HG03442 (cell line): ENCODE data around the gene UBXN7.
"Not testable (repeated sequence)": the region's sequence is repeated elsewhere in the genome, so short reads cannot be mapped to it uniquely, and the experiment has no call there.

Source experiments
- ATAC-seq: cut with Tn5 transposase; IDR thresholded peaks from one replicate; pipeline ENCODE4 v1.9.1; 2021; ENCODE audit warnings: mild to moderate bottlenecking, moderate library complexity; ENCODE audit not compliant: unreplicated experiment

Gene UBXN7

GRCh38 chr3:196432137-196432879 lies at the start of gene UBXN7:
Gene UBXN7, minus strand, starts transcription at chr3:196432427. Its CDS starts 28 bp downstream, at chr3:196432399.
- peak; percentile 78 for ATAC-seq

DNA sequence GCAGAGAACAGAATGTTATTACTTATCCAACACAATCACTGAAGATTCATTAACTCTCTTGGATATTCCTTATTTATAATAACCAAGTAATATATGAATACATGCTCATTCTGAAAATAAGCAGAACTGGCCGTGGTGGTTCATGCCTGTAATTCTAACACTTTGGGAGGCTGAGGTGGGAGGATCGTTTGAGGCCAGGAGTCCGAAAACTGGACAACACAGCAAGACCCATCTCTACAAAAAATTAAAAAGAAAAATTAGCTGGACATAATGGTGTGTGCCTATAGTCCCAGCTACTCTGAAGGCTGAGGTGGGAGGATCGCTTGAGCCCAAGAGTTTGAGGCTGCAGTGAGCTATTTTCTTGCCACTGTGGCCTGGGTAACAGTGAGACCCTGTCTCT lies 45.5 kb upstream of the UBXN7 start:
- no peak for ATAC-seq

DNA sequence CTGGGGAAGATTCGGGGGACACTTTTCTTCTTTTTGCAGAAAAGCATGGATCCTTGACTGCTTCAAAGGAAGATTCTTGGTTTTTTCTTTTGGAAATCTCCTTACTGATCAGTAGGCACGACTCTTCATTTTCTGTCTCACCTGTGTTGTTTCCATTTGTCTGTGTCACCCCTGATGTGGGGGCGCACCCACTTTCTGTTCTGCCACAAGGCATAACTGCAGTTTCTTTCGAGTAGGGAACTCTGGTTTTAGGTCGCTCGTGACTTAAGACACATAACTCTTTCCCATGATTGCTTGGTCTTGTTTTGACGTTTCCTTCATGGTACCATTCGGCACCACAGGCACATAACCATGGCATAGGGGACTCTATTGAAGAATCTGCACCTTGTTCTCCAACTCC lies 40.1 kb upstream of the UBXN7 start:
- ATAC-seq, result no peak

DNA sequence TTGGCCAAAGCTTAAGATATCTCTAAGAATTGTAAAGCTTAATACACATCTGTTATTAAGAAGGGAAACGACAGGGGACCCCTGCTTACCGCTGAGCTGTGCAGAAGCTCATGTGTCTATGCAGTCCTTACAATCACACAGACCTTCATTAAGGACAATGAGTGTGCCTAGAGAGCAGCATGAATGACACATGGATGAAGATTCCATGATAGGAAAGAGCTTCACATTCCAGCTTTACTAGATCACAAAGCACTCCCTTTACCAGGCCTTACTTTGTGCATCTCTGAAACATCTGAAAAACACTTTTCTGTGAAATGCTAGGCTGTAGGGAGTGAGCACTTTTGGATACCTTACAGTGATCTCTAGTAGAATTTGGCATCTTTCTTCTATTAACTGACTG lies 39.3 kb upstream of the UBXN7 start:
- no peak for ATAC-seq

DNA sequence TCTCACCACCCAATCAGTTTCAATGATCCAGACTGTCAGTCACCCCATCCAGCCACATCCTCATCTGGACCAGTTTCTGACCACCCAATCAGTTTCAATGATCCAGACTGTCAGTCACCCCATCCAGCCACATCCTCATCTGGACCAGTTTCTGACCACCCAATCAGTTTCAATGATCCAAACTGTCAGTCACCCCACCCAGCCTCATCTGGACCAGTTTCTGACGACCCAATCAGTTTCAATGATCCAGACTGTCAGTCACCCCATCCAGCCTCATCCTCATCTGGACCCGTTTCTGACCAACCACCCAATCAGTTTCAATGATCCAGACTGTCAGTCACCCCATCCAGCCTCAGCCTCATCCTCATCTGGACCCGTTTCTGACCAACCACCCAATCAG lies 38.0 kb upstream of the UBXN7 start:
- not testable (repeated sequence) for ATAC-seq

GRCh38 chr3:196463804-196464203 lies 31.6 kb upstream of the UBXN7 start:
- no peak for ATAC-seq

DNA sequence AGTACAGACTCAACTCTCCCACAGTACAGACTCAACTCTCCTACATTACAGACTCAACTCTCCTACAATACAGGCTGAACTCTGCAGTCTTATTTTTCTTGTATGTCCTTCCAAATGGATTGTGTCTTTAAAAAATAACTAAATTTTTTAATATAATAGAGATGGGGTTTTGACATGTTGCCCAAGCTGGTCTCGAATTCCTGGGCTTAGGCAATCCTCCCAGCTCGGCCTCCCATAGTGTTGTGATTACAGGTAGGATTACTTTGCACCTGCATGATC lies 31.2 kb upstream of the UBXN7 start:
- no peak for ATAC-seq

DNA sequence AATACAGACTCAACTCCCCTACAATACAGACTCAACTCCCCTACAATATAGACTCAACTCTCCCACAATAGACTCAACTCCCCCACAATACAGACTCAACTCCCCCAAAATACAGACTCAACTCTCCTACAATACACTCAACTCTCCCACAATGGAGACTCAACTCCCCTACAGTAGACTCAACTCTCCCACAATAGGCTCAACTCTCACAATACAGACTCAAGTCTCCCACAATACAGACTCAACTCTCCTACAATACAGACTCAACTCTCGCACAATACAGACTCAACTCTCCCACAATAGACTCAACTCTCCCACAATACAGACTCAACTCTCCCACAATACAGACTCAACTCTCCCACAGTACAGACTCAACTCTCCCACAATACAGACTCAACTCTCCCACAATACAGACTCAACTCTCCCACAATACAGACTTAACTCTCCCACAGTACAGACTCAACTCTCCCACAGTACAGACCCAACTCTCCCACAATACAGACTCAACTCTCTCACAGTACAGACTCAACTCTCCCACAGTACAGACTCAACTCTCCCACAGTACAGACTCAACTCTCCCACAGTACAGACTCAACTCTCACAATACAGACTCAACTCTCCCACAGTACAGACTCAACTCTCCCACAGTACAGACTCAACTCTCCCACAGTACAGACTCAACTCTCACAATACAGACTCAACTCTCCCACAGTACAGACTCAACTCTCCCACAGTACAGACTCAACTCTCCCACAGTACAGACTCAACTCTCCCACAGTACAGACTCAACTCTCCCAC lies 30.7 kb upstream of the UBXN7 start:
- not testable (repeated sequence) for ATAC-seq

DNA sequence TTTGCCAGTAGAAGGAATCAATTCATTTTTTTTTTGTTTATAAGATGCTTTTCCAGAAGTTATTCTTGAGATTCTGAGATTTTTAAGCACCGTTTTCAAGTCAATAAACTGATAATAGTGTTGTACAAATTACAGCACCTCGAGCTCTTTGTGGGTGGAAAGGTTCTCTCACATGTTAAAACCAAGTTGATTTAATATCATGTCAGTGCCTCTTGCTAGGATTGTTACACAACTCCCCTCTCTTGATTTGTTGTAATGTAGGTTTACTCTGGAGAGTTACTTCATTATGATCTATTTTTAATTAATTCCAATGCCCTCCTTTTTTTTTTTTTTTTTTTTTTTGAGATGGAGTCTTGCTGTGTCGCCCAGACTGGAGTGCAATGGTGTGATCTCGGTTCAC lies 25.8 kb upstream of the UBXN7 start:
- no peak for ATAC-seq

- not testable (repeated sequence) for ATAC-seq
Observed at GRCh38 chr3:196457470-196457869, 25.2 kb upstream of the UBXN7 start.

GRCh38 chr3:196454935-196455334 lies 22.7 kb upstream of the UBXN7 start:
- no peak for ATAC-seq

- ATAC-seq, result not testable (repeated sequence)
Observed at GRCh38 chr3:196445391-196445790, 13.2 kb upstream of the UBXN7 start.

- ATAC-seq, result no peak
Observed at GRCh38 chr3:196444500-196444894, 12.3 kb upstream of the UBXN7 start.

DNA sequence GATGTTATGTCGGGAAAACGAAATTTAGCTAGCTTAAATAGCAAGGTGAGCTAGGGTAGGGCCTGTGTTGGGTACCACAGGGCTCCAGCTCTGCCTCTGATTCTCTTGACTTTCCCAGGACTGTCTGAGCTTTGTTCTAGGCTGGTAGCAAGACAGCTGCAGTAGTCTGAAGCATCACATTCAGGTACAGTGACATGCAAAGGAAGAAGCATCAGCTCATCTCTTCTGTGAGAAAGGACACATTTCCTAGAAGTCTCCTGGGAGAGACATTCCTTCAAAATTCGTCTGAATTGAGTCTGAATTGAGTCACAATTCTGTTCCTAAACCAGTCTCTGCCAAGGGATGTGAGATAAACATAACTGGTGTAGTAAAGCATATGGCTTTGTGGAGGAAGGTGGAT lies 8.5 kb upstream of the UBXN7 start:
- ATAC-seq, result peak; percentile 34

DNA sequence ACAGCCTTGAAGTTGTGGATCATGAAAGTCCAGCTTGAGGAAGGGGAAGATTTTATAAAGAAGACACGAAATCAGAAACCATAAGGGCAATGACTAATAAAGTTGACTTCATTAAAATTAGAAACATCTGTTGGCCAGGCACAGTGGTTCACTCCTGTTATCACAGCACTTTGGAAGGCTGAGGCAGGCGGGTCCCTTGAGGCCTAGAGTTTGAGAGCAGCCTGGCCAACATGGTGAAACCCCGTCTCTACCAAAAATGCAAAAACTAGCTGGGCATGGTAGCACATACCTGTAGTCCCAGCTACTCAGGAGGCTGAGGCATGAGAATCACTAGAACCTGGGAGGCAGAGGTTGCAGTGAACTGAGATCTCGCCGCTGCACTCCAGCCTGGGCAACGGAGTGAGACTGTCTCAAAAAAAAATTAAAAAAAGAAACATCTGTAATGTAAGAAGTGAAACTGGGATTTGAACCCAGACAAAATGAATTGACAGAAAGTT lies 7.9 kb upstream of the UBXN7 start:
- peak; percentile 52 for ATAC-seq

DNA sequence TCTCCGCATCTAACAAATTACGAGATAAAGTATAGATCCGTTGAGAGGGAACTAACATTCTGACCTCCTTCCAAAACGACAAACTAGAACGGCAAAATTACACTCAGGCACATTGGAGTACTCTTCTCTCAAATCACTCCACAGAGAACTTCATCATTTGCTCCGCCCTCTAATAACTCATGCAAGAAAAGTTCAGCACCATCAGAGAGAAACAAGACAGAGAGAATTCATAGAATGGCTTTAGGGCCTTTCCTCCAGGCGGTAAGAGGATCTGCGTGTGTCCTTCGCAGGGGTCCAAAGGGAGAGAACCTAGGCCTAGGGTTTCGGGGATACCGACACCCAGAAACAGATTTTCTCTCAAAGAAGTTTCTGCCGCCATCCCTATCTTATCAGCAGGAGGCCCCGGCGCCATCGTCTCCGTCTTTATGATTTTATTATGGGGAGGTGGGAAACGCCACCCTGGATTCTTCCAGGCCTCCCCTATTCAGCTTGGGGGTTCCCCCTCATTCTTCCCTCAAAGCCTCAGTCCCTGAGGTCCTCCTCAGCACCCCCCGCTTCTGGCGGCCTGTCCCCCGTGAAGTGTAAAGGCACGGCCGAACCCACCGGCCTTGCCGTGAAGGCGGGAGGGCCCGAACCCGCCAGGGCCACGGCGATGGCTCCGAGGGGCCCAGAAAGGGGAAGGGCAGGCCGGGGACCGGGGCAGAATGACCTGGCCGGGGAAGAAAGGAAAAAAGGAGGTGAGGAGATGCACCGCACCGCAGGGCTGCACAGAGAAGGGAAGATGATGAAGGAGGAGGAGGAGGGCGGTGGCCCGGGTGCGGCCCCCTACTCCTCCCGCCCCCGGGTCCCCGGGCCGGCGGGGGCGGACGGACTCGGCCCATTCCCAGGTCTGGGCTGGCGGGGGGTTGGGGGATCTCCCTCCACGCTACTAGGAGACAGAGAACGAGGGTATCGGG lies 768 bp downstream of the UBXN7 start:
- ATAC-seq, result peak; percentile 28

GRCh38 chr3:196428041-196428440 lies 4.2 kb downstream of the UBXN7 start:
- ATAC-seq, result no peak

DNA sequence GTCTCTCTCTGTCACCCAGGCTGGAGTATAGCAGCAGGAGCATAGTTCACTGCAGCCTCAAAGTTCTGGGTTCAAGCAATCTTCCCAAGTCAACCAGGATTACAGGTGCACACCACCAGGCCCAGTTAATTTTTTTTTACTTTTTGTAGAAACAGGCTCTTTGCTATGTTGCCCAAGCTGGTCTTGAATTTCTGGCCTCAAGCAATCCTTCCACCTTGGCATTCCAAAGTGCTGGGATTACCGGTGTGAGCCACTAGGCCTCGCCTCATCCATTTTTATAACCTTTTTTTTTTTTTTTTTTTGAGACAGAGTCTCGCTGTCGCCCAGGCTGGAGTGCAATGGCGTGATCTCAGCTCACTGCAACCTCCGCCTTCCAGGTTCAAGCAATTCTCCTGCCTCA lies 7.8 kb downstream of the UBXN7 start:
- not testable (repeated sequence) for ATAC-seq

DNA sequence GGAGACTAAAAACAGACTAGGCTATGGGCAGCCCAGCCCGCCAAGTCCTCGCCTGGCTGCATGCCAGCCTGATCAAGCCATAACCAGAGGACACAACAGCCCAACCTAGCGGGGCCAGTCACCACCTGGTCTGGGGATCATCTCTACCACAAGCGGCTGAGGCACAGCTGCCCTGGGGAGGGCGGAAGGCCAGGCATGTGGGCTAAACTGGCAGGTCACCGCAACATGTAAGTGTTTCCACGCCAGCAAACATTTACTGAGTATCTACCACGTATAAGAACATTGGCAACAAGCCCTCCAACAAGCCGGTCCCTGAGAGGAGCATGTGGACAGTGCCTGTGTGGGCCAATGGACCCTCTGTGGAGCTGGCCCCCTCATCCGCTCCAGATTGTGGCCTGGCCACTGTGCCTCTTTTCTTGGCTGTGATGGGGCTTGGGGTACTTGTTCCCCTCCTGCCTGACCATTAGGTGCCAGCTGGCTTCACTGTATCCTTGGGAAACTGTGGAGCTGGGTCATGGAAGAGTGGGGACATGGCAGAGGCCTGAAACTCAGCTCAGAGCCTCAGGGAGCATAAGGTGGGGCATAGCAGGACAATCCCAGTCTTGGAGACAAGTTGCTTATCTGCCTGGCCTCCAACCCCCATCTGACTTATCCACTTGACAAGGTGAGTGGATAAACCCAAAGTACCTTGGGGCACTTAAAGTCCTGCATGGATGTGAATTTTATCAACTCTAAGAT lies 9.0 kb downstream of the UBXN7 start:
- no peak for ATAC-seq

DNA sequence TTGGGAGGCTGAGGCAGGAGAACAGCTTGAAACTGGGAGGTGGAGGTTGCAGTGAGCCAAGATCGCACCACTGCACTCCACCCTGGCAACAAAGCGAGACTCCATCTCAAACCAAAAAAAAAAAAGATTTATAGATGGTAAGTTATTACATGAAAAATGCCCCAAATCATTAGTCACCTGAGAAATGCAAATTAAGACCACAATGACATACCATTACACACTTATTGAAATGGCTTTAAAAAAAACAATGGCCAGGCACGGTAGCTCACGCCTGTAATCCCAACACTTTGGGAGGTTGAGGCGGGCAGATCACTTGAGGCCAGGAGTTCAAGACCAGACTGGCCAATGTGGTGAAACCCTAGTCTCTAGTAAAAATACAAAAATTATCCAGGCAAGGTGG lies 10.6 kb downstream of the UBXN7 start:
- ATAC-seq, result not testable (repeated sequence)
